K562 treated with DMSO at 1 percent for 12 hours (cell line): ENCODE data around the gene PXN. TPM values are rescaled to one million over a fixed set of nuclear protein-coding genes. Genes with fewer than 3 reads are reported as not detected.

Source experiments
- total RNA-seq: library from RNA; unstranded; fragments of 300-600 nt; gene quantifications from 2 replicates; pipeline ENCODE4 v1.2.3, GENCODE V29; 2022; ENCODE audit not compliant: insufficient read depth

Gene PXN
- total RNA-seq = 50.5 and 107 TPM in 2 replicates

GRCh38 chr12:120265473-120266179 is at the start of gene PXN:
Gene PXN (minus strand): TSS chr12:120265730. CDS start chr12:120265629, 101 bp downstream.

GRCh38 chr12:120301962-120302815 is 36.7 kb upstream of the PXN start, which contains the start of gene SIRT4:
Gene SIRT4 (plus strand): TSS chr12:120302321. CDS start chr12:120303562, 1,241 bp downstream.

DNA sequence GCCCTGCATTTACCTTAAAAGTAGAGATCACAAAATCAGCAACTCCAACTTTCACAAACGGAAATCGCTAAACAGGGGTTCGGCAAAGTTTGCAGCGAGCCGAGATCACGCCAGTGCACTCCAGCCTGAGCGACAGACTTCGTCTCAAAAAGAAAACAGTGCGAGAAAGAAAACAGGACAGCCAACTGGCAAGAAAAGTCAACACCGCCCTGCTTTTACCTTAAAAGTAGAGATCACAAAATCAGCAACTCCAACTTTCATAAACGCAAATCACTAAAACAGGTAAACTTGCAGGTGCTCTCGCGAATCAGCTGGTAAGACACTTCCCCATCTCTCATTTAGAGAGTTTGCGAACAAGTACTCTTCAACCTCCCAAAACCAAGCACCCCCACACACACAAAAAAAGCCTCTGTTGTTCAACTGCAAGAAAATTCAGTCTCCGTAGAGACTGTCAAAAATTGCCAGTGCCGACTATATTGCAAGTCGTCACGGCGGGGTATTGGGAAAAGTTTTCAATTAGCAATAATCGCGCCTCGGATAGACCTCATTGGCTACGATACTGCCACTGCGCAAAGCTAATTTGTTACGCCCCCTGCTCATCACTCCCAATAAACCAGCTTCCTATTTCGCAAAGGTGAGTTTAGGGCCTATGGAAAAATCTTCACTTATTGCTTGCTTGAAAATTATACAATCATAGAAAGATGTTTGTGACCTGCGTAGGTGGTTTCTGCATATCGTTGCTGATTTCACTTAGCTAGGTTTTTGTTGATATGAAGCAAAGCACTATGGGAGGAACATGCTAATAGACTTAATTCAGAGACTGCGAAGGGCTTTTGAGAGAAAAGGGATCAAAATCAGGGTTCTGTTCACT is 27.4 kb upstream of the PXN start, which contains the start of gene RNU4-1:
Gene RNU4-1, minus strand, starts transcription at position 577 of the 871 bp plus-strand sequence.

DNA sequence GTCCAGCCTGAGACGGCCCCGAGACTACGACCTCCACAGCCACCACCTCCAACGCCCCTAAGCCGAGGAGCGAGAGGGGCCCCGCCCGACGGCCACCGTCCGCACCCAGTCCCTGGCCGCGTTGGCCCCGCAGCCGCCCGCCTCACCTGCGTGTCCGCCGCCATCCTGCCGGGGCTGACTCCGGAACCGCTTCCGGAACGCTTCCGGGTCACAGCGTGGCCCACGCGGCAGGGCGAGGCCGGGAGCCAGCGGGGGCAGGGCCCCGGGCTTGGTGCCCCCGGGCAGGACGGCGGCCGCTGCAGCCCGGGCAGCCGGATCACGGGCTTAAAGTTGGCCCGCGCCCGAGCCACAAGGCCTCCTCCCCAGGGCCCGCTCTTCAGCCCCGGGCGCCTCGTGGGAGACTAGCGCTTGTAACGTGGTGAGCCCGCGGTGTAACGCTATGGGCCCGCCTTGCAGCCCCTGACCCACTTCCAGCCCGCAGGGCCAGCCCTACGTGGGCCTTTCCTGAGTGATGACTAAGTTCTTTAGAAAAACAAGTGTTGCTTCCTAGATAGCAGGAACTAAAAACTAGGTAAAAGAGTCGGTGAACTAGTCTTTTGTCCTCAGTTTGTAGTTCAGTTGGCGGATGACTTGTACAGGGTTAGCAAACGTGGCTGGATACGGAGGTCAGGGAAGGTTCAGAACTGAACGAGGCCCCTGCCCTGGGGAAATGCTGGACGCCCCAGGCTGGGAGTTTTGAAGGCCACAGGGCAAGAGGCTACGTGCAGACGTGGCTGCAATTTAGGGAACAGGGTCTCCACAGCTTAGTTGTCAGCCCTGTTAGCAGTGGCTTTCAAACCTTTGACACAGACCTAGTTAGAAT is 70.8 kb downstream of the PXN start, which contains the start of gene GCN1:
Gene GCN1, minus strand, starts transcription at position 182 of the 862 bp plus-strand sequence. Its CDS starts 18 bp downstream, at position 164.

Other genes starting within 250 kb of the PXN start
- gene RAB35, start 149.0 kb downstream of the PXN start, total RNA-seq = 34.9 and 57.5 TPM in 2 replicates
- 18.3 and 78.5 TPM in 2 replicates for gene GCN1, start 71.0 kb downstream of the PXN start, total RNA-seq
- 7,895 and 10,585 TPM in 2 replicates for gene RPLP0, start 64.6 kb downstream of the PXN start, total RNA-seq
- gene RNU4-2, start 26.2 kb upstream of the PXN start, total RNA-seq = not detected in 2 replicates
- gene RNU4-1, start 27.5 kb upstream of the PXN start, total RNA-seq = not detected in 2 replicates
- 5.9 and 7.8 TPM in 2 replicates for gene SIRT4, start 36.6 kb upstream of the PXN start, total RNA-seq
- not detected in 2 replicates for gene PLA2G1B, start 62.0 kb upstream of the PXN start, total RNA-seq
- gene MSI1, start 103.4 kb upstream of the PXN start, total RNA-seq = not detected in 2 replicates
- gene COX6A1, start 172.4 kb upstream of the PXN start, total RNA-seq = 703 and 1,042 TPM in 2 replicates
- gene TRIAP1, start 180.7 kb upstream of the PXN start, total RNA-seq = 24.7 and 30.4 TPM in 2 replicates
- 8.3 and 17.4 TPM in 2 replicates for gene GATC, start 180.7 kb upstream of the PXN start, total RNA-seq
- 200 and 213 TPM in 2 replicates for gene SRSF9, start 204.0 kb upstream of the PXN start, total RNA-seq
- gene DYNLL1, start 230.4 kb upstream of the PXN start, total RNA-seq = 529 and 566 TPM in 2 replicates